IPS-11a (cell line): ENCODE data around the gene SLC6A3.
"Not testable (repeated sequence)": the region's sequence is repeated elsewhere in the genome, so short reads cannot be mapped to it uniquely, and the experiment has no call there.

Source experiments
- H3K4me3 ChIP-seq: one replicate; pipeline ENCODE4 v1.5.1; 2013; ENCODE audit warnings: low read depth, low read length, control low read depth

SLC6A3 gene

GRCh38 chr5:1465117-1465516 lies 19.9 kb upstream of the SLC6A3 start:
- no peak overlapping the region for H3K4me3 ChIP-seq

- H3K4me3 ChIP-seq = no peak overlapping the region
Observed at GRCh38 chr5:1464511-1464910, 19.3 kb upstream of the SLC6A3 start.

- H3K4me3 ChIP-seq = no peak overlapping the region
Observed at GRCh38 chr5:1464096-1464446, 18.8 kb upstream of the SLC6A3 start.

- H3K4me3 ChIP-seq = no peak overlapping the region
Observed at GRCh38 chr5:1463326-1464095, 18.3 kb upstream of the SLC6A3 start.

GRCh38 chr5:1462358-1462757 lies 17.1 kb upstream of the SLC6A3 start:
- no peak overlapping the region for H3K4me3 ChIP-seq

- no peak overlapping the region for H3K4me3 ChIP-seq
Observed at GRCh38 chr5:1461396-1461795, 16.2 kb upstream of the SLC6A3 start.

GRCh38 chr5:1460054-1460682 lies 14.9 kb upstream of the SLC6A3 start:
- no peak overlapping the region for H3K4me3 ChIP-seq

GRCh38 chr5:1459435-1459834 lies 14.2 kb upstream of the SLC6A3 start:
- not testable (repeated sequence) for H3K4me3 ChIP-seq

- not testable (repeated sequence) for H3K4me3 ChIP-seq
Observed at GRCh38 chr5:1456110-1456881, 11.1 kb upstream of the SLC6A3 start.

- no peak overlapping the region for H3K4me3 ChIP-seq
Observed at GRCh38 chr5:1453613-1454012, 8.4 kb upstream of the SLC6A3 start.

- no peak overlapping the region for H3K4me3 ChIP-seq
Observed at GRCh38 chr5:1449081-1449630, 3.9 kb upstream of the SLC6A3 start.

- no peak overlapping the region for H3K4me3 ChIP-seq
Observed at GRCh38 chr5:1448511-1449011, 3.3 kb upstream of the SLC6A3 start.

- no peak overlapping the region for H3K4me3 ChIP-seq
Observed at GRCh38 chr5:1447671-1448361, 2.6 kb upstream of the SLC6A3 start.

- no peak overlapping the region for H3K4me3 ChIP-seq
Observed at GRCh38 chr5:1446602-1447343, 1.5 kb upstream of the SLC6A3 start.

GRCh38 chr5:1445689-1446601 lies 705 bp upstream of the SLC6A3 start:
- H3K4me3 ChIP-seq = peak overlapping the region; percentile 41

- peak overlapping the region; percentile 25 for H3K4me3 ChIP-seq
Observed at GRCh38 chr5:1444361-1445189, 665 bp downstream of the SLC6A3 start.

GRCh38 chr5:1443991-1444360 lies 1.3 kb downstream of the SLC6A3 start:
- H3K4me3 ChIP-seq = no peak overlapping the region

- no peak overlapping the region for H3K4me3 ChIP-seq
Observed at GRCh38 chr5:1443171-1443570, 2.1 kb downstream of the SLC6A3 start.
